OCI-M1 (cell line): ENCODE measurements around the gene ACRBP.

ENCODE experiments used
- DNase-seq: peaks from one replicate; lab custom pipeline; 2025; lab: John Stamatoyannopoulos, UW

ACRBP gene

GRCh38 chr12:6646276-6647082 lies 753 bp downstream of the ACRBP start:
- no peak for DNase-seq

DNA sequence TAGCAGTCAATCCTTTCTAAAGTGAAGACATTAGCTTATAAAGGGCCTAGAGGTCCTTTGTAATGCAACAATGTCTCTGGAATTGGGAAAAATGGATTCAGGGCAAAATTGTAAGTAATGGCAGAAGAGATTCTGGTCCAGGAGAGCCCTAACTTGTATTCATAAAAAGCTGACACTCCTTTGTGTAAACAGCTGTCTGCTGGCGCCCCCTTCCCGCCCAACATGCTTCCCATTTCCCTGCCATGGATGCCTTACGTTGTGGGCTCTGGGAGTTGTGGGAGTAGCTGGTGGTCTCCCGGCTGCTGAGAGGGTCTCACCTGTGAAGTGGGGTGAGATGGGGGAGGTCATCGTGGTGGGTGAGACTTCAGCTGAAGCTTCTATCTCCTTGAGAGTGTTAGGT lies 2.3 kb downstream of the ACRBP start:
- DNase-seq, result peak; percentile 25

DNA sequence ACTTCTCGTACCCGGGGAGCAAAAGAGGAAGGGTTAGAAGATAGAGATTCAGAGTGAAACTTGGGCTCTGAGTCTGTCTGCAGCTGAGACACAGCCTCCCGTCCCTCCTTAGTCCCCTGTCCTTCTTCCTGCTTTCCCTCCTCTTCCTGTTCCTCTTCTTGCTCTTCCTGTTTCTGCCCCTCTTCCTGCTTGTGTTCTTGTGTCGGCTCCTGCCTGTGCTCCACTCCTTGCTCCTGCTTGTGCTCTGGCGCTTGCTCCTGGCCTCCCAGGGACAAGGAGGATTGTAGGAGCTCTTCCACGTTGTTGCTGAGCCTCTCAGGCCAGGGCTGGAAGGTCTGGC lies 3.0 kb downstream of the ACRBP start:
- no peak for DNase-seq

DNA sequence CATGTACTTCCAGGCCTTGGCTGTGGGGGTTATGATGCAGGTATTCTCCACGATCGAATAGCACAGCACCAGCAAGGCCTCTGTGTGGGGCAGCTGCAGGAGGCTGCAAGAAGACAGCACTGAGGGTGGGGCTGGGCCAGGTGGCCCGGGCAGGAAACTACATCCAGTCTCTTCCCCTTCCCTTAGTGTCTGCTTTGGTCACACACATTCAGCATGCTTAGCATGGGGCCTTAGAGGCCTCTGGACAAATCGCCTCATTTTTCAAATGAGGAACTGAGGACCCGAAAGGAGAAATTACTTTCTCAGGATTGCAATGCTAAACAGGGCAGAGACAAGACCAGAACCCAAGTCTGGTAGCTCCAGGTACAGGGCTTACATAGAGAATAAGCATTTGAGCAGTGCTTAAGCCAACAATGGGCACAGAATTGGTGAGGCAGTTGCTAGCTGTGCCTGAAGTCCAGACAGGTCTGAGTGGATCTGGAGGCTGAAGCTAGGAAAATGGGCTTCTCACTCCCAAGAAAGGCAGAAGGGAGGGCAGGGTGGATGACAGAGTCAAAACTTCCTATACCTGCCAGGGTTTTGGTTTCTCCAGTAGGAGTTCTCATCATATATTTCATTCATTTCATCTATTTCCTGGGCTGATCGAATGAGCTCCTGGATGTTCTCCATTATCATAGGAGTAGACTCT lies 3.5 kb downstream of the ACRBP start:
- no peak for DNase-seq

DNA sequence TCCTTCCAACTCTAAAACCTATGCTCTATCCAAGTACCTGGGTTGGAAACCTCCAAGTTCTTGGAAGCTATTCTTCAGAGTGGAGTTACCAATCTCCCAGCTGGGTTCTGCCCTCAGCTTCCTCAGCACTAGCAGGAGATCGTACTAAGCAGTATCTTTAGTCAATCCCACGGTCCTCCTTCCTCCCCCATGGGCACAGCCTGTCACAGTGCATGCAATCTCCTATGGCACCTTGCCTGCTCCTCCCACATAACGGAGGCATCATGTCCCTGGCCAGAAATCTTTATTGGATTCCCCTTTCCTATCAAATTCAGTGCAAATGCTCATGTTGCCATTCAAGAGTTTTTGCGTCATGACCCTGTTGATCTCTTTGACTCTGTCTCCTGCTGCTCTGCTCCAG lies 6.1 kb downstream of the ACRBP start:
- no peak for DNase-seq

DNA sequence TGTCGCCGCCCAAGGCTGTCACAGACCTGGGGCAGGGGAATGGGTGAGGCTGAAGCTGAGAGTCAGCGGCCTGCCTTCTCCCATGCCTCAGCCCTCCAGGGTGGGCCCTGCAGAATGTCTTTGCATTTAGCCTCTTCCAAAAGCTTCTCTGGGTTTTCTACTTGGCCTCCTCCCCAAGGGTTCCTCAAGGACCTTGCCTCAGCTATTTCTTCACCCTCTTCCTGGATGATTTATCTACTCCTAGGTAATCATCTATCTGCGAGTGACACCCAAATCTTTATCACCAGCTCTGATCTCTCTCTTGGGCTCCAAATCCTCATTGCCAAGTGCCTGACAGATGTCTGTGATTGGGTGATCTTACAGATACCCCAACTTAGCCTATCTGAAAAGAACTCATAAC lies 6.7 kb downstream of the ACRBP start:
- no peak for DNase-seq

- peak; percentile 80 for DNase-seq
Measured at GRCh38 chr12:6639151-6639801, 8.0 kb downstream of the ACRBP start.

DNA sequence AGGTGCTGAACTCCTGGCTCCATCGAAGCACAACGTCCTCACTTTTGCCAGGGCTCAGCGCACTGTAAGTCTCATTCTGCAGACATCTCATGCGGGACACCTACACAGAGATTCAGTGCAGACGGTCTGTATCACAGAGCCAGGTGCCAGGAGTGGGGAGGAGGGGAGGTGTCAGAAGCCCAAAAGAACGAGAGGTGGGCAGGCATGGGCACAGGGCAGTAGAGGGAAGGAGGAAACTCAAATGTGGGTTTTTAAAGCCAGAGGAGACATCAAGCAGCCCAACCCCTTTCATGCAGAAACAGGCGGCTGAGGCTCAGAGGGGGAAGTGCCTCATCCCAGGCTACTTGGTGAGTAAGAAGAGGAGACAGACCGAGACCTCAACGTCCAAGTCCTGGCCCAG lies 8.9 kb downstream of the ACRBP start:
- DNase-seq, result peak; percentile 44

- DNase-seq, result peak; percentile 78
Measured at GRCh38 chr12:6635856-6636531, 11.2 kb downstream of the ACRBP start, which contains the start of gene LPAR5. Gene LPAR5, minus strand, starts transcription at chr12:6635959. Its CDS starts 14,711 bp downstream, at chr12:6621248.

DNA sequence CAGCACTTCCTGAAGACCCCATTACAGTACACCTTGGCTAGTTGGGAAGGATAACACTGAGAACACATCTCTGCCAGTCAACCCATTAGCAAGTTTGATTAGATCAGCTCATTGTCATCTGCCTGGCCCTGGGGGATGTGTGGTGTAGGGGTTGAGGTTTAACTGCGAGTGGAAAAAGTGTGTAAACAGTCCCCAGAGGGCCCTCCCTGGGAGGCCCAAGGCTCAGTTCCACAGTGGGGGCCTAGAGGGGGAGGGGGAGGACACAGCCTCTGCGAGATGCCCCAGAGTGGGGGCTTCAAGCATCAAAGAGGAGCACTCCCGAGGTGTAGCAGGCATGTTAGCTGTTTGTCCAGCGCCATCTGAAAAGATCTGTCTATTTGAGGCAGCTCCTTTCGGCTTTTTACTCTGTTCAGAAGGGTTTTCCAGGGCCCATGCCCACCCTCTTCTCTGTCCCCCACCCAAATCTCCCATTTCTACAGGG lies 11.8 kb downstream of the ACRBP start:
- peak; percentile 76 for DNase-seq

GRCh38 chr12:6632026-6632983 lies 14.9 kb downstream of the ACRBP start:
- no peak for DNase-seq

- no peak for DNase-seq
Measured at GRCh38 chr12:6631549-6631961, 15.7 kb downstream of the ACRBP start.

- DNase-seq, result no peak
Measured at GRCh38 chr12:6630736-6631135, 16.5 kb downstream of the ACRBP start.

DNA sequence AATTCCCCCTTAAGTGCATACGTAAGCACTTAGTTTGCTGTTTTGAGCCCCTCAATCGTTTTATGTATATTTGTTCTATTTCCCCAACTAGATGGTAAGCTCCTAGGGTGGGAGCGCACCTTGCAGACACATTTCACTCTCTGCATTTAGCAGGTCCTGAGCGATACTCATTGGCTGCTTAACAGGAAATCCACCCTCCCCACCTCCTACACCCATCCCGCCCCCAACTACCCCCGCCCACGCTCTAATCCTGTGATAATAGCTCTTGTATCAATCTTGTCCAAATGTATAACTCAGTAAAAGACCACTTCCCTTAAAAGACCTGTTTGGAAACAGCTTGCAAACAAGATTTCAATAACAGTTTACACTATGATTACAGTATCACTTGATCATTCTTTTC lies 19.6 kb downstream of the ACRBP start:
- peak; percentile 78 for DNase-seq

DNA sequence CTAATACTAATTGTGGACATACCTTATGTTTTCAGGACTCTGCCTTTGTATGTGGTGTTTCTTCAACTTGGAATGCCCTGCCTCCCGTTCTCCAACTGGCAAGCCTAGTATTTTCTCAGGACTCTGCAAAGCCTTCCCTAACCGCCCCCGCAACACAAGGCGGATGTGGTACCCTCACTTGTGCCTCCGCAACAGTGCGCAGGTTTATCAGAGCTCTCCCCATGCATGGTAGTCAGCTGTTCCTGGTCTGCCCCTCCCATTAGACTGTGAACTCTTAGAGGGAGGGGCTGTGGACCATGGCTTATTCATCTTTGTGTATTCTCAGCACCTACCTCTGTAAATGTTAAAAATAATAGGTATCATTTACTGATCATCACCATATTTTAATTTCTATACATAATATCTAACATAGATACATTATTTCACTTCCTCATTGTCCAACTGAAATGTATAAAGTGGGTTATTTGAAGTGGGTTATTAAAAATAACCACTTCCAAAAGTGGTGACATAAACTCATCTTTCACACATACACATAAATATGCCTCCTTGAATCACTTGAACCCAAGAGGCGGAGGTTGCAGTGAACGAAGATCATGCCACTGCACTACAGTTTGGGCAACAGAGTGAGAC lies 20.5 kb downstream of the ACRBP start:
- peak; percentile 85 for DNase-seq

GRCh38 chr12:6620885-6621274 lies 26.4 kb downstream of the ACRBP start:
- no peak for DNase-seq

GRCh38 chr12:6620137-6620884 lies 26.9 kb downstream of the ACRBP start:
- no peak for DNase-seq

GRCh38 chr12:6618483-6619225 lies 28.6 kb downstream of the ACRBP start:
- peak; percentile 51 for DNase-seq

DNA sequence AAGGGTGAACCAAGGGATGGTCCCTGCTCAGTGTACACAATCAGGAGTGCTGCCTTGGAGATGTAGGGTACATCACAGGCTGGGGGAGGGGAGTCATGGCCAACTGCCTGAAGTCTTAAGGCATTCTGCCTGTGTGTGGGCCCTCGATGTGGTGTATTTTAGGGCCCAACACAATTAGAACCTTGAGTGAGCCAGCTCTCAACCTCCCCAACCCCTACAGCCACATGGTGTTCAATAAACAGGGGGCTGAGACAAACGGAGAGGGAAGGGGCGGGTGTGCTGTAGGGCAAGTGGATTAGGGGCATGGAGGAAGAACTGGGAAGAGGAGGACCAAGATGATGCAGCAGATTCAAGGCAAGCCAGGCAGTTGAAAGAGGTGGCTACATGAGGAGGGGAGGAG lies 31.4 kb downstream of the ACRBP start:
- DNase-seq, result peak; percentile 56
